ENCODE measurements around the gene ZMAT2.

ZMAT2 gene

DNA sequence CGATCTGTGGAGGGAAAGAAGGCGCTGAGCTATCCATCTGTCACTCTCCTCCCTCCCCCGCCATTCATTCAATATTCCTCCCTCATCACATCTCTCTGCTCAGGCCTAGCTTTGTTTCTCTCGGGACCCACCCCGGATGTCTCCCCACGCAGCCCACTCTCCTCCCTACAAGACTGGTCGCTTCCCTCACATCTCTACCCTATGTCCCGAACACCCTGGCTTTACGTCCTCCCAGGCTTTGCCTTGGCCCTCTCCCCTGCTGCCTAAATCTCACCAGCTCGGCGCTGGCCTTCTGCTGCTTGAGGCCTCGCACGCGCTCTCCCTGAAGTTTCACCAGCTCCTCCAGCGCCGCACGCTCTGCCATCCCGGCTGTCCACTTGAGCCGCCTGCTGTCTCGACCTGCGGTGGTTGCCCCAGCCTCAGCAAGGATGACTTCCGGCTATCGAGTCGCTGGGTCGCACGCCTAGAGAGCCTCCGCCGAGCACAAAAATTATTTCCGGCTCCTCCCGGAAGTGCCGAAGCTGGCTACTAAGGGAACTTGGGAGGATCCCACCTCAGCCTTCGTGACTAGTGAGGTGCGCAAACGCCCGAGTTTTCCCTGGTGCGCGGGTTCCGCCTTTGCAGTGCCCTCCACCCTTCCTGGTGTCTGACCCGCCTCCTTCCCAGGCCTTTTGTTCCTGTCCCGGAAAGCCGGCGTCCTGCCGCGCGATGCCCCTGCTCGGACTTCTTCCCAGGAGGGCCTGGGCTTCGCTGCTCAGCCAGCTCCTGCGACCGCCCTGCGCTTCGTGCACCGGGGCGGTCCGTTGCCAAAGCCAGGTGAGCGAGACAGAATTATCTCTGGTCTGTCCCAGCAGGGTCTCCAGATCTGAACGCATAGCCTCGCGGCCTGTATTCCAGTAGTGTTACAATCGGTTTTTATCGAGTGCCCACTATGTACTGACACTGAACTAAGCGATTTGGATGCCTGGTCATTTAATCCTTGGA is 9.0 kb upstream of the ZMAT2 start, which contains the start of the genes HARS1 and HARS2 (continued):
- no peak for TF ChIP-seq AEBP2 (tag by site-specific recombination; IDR thresholded peaks at IDR 0.05; ENCODE audit: borderline replicate concordance)
- TF ChIP-seq, protein P1, sequence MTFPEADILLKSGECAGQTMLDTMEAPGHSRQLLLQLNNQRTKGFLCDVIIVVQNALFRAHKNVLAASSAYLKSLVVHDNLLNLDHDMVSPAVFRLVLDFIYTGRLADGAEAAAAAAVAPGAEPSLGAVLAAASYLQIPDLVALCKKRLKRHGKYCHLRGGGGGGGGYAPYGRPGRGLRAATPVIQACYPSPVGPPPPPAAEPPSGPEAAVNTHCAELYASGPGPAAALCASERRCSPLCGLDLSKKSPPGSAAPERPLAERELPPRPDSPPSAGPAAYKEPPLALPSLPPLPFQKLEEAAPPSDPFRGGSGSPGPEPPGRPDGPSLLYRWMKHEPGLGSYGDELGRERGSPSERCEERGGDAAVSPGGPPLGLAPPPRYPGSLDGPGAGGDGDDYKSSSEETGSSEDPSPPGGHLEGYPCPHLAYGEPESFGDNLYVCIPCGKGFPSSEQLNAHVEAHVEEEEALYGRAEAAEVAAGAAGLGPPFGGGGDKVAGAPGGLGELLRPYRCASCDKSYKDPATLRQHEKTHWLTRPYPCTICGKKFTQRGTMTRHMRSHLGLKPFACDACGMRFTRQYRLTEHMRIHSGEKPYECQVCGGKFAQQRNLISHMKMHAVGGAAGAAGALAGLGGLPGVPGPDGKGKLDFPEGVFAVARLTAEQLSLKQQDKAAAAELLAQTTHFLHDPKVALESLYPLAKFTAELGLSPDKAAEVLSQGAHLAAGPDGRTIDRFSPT (tag by site-specific recombination; IDR thresholded peaks at IDR 0.05): peak; percentile 95
- no peak for TF ChIP-seq MZF1 (tag by site-specific recombination; IDR thresholded peaks at IDR 0.05; ENCODE audit: borderline replicate concordance)
- TF ChIP-seq ZNF660 (tag by site-specific recombination; IDR thresholded peaks at IDR 0.05): peak; percentile 82
- no peak for TF ChIP-seq ZNF37A (tag by site-specific recombination; IDR thresholded peaks at IDR 0.05)
- peak; percentile 27 for TF ChIP-seq FEZF1 (tag by site-specific recombination; IDR thresholded peaks at IDR 0.05)
- TF ChIP-seq ZNF366 (tag by site-specific recombination; conservative IDR thresholded peaks at IDR 0.05): peak; percentile 76; the same call in 1 of the 2 replicates
- no peak for TF ChIP-seq ZNF654 (tag by site-specific recombination; IDR thresholded peaks at IDR 0.05; ENCODE audit: low read depth)
- TF ChIP-seq KLF1 (tag by site-specific recombination; IDR thresholded peaks at IDR 0.05): peak; percentile 61
- no peak for TF ChIP-seq ZNF280D (tag by site-specific recombination; IDR thresholded peaks at IDR 0.05)
- TF ChIP-seq ZNF510 (tag by site-specific recombination; IDR thresholded peaks at IDR 0.05; ENCODE audit: insufficient replicate concordance): no peak
- TF ChIP-seq, protein P2, sequence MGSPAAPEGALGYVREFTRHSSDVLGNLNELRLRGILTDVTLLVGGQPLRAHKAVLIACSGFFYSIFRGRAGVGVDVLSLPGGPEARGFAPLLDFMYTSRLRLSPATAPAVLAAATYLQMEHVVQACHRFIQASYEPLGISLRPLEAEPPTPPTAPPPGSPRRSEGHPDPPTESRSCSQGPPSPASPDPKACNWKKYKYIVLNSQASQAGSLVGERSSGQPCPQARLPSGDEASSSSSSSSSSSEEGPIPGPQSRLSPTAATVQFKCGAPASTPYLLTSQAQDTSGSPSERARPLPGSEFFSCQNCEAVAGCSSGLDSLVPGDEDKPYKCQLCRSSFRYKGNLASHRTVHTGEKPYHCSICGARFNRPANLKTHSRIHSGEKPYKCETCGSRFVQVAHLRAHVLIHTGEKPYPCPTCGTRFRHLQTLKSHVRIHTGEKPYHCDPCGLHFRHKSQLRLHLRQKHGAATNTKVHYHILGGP (tag by site-specific recombination; IDR thresholded peaks at IDR 0.05): no peak
- TF ChIP-seq, protein P3, sequence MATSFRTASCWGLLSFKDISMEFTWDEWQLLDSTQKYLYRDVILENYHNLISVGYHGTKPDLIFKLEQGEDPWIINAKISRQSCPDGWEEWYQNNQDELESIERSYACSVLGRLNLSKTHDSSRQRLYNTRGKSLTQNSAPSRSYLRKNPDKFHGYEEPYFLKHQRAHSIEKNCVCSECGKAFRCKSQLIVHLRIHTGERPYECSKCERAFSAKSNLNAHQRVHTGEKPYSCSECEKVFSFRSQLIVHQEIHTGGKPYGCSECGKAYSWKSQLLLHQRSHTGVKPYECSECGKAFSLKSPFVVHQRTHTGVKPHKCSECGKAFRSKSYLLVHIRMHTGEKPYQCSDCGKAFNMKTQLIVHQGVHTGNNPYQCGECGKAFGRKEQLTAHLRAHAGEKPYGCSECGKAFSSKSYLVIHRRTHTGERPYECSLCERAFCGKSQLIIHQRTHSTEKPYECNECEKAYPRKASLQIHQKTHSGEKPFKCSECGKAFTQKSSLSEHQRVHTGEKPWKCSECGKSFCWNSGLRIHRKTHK (tag by site-specific recombination; IDR thresholded peaks at IDR 0.05): no peak
- TF ChIP-seq KLF10 (tag by site-specific recombination; IDR thresholded peaks at IDR 0.05): no peak
- TF ChIP-seq REST (tag by site-specific recombination; IDR thresholded peaks at IDR 0.05): peak; percentile 82
- TF ChIP-seq ZBTB10 (tag by site-specific recombination; IDR thresholded peaks at IDR 0.05): 0 out of 2 replicates have a peak, but pooled peaks have one; percentile 27
- peak; percentile 85 for TF ChIP-seq ZNF629 (tag by site-specific recombination; IDR thresholded peaks at IDR 0.05)
- no peak for TF ChIP-seq ZNF362 (tag by site-specific recombination; IDR thresholded peaks at IDR 0.05)
- TF ChIP-seq ZNF19 (tag by site-specific recombination; IDR thresholded peaks at IDR 0.05; ENCODE audit: low read depth): no peak
- TF ChIP-seq HOXA7 (CRISPR knock-in tag; IDR thresholded peaks at IDR 0.05; ENCODE audit: borderline replicate concordance): no peak

Data from HEK293 (cell line).